HEK293 (cell line): ENCODE data around the gene SEMA4D.

Source experiments
- CTCF ChIA-PET: fragments of 350-600 bp; formaldehyde crosslinking; extraction: SDS; loops from one replicate; lab custom pipeline; 2021; ENCODE audit warnings: antibody characterized with exemption; lab: Yijun Ruan, JAX
- POLR2A ChIA-PET: fragments of 300-600 bp; formaldehyde crosslinking; extraction: SDS; loops from one replicate; lab custom pipeline; 2020; ENCODE audit warnings: antibody characterized with exemption, inconsistent platforms; lab: Yijun Ruan, JAX
- H3K27ac ChIP-seq: fragments of 200-500 bp; sonication (Bioruptor generic); 2 replicates; pipeline ENCODE4 v1.5.1; 2014; ENCODE audit warnings: low read depth, low read length, control low read depth, inconsistent platforms; ENCODE audit errors: extremely low read depth
- H3K36me3 ChIP-seq, 2 experiments: fragments of 200-500 bp in 1 of 2; sonication (Bioruptor generic) in 1 of 2; 1 replicate in 1 of 2; 2 replicates in 1 of 2; pipeline ENCODE4 v1.5.1; 2014 to 2017; ENCODE audit warnings: inconsistent platforms in 2 of 2, low read length in 2 of 2; ENCODE audit not compliant: control insufficient read depth in 2 of 2, insufficient read depth in 1 of 2
- H3K4me1 ChIP-seq: fragments of 200-500 bp; sonication (Bioruptor generic); 2 replicates; pipeline ENCODE4 v1.5.1; 2014; ENCODE audit warnings: mild to moderate bottlenecking, low read length, inconsistent platforms; ENCODE audit not compliant: control insufficient read depth, insufficient read depth
- H3K4me3 ChIP-seq: 2 replicates; pipeline ENCODE4 v1.5.1; 2011; ENCODE audit warnings: low read depth, mild to moderate bottlenecking, control low read depth, low read length, moderate library complexity
- H3K9me3 ChIP-seq: fragments of 200-500 bp; sonication (Bioruptor generic); 2 replicates; pipeline ENCODE4 v1.5.1; 2014; ENCODE audit warnings: low read depth, low read length, inconsistent platforms; ENCODE audit not compliant: control insufficient read depth, insufficient read depth
- IKZF3 ChIP-seq: fragments of 450-650 bp; IDR thresholded peaks from 2 replicates; pipeline ENCODE4 v1.5.0; 2018; ENCODE audit warnings: missing biosample characterization, mild to moderate bottlenecking, missing genetic modification characterization, moderate library complexity
- KLF10 ChIP-seq: fragments of 450-650 bp; IDR thresholded peaks from 2 replicates; pipeline ENCODE4 v1.5.1; 2018; ENCODE audit warnings: missing biosample characterization, mild to moderate bottlenecking, missing genetic modification characterization
- KLF16 ChIP-seq: fragments of 450-650 bp; formaldehyde crosslinking; IDR thresholded peaks from 2 replicates; pipeline ENCODE4 v1.5.1; 2017; ENCODE audit warnings: missing biosample characterization, missing genetic modification characterization
- ZFP37 ChIP-seq: fragments of 450-650 bp; formaldehyde crosslinking; IDR thresholded peaks from 2 replicates; pipeline ENCODE4 v1.5.1; 2016; ENCODE audit warnings: missing biosample characterization, missing genetic modification characterization
- ZNF121 ChIP-seq: fragments of 450-650 bp; formaldehyde crosslinking; IDR thresholded peaks from 2 replicates; pipeline ENCODE4 v1.5.1; 2016; ENCODE audit warnings: missing biosample characterization, missing genetic modification characterization
- ZNF133 ChIP-seq: fragments of 450-650 bp; formaldehyde crosslinking; IDR thresholded peaks from 2 replicates; pipeline ENCODE4 v1.5.1; 2016; ENCODE audit warnings: missing biosample characterization, missing genetic modification characterization
- ZNF2 ChIP-seq: fragments of 450-650 bp; formaldehyde crosslinking; IDR thresholded peaks from 2 replicates; pipeline ENCODE4 v1.5.1; 2016; ENCODE audit warnings: missing biosample characterization, missing genetic modification characterization
- ZNF214 ChIP-seq: fragments of 450-650 bp; formaldehyde crosslinking; IDR thresholded peaks from 2 replicates; pipeline ENCODE4 v1.5.1; 2017; ENCODE audit warnings: missing biosample characterization, mild to moderate bottlenecking, missing genetic modification characterization, borderline replicate concordance
- ZNF24 ChIP-seq: fragments of 450-650 bp; formaldehyde crosslinking; IDR thresholded peaks from 2 replicates; pipeline ENCODE4 v1.5.1; 2016; ENCODE audit warnings: missing biosample characterization, missing genetic modification characterization
- ZNF311 ChIP-seq: fragments of 450-650 bp; formaldehyde crosslinking; IDR thresholded peaks from 2 replicates; pipeline ENCODE4 v1.5.1; 2017; ENCODE audit warnings: missing biosample characterization, missing genetic modification characterization, borderline replicate concordance
- ZNF366 ChIP-seq: fragments of 450-650 bp; formaldehyde crosslinking; conservative IDR thresholded peaks from 2 replicates; pipeline ENCODE4 v1.5.1; 2016; ENCODE audit warnings: missing biosample characterization, missing genetic modification characterization
- ZNF37A ChIP-seq: fragments of 450-650 bp; IDR thresholded peaks from 2 replicates; pipeline ENCODE4 v1.5.1; 2018; ENCODE audit warnings: missing biosample characterization, missing genetic modification characterization
- ZNF404 ChIP-seq: fragments of 450-650 bp; formaldehyde crosslinking; IDR thresholded peaks from 2 replicates; pipeline ENCODE4 v1.5.1; 2017; ENCODE audit warnings: missing biosample characterization, missing genetic modification characterization
- ZNF426 ChIP-seq: fragments of 450-650 bp; formaldehyde crosslinking; IDR thresholded peaks from 2 replicates; pipeline ENCODE4 v1.5.1; 2017; ENCODE audit warnings: missing biosample characterization, missing genetic modification characterization, mild to moderate bottlenecking, inconsistent platforms, moderate library complexity
- ZNF48 ChIP-seq: fragments of 450-650 bp; formaldehyde crosslinking; IDR thresholded peaks from 2 replicates; pipeline ENCODE4 v1.5.1; 2016; ENCODE audit warnings: missing biosample characterization, missing genetic modification characterization
- ZNF555 ChIP-seq: fragments of 450-650 bp; formaldehyde crosslinking; conservative IDR thresholded peaks from 2 replicates; pipeline ENCODE4 v1.5.1; 2017; ENCODE audit warnings: missing biosample characterization, mild to moderate bottlenecking, missing genetic modification characterization, inconsistent platforms
- ZNF610 ChIP-seq: fragments of 450-650 bp; formaldehyde crosslinking; IDR thresholded peaks from 2 replicates; pipeline ENCODE4 v1.5.1; 2016; ENCODE audit warnings: missing biosample characterization, missing genetic modification characterization, borderline replicate concordance
- ZNF629 ChIP-seq: fragments of 450-650 bp; formaldehyde crosslinking; IDR thresholded peaks from 2 replicates; pipeline ENCODE4 v1.5.1; 2017; ENCODE audit warnings: missing biosample characterization, missing genetic modification characterization
- ZNF76 ChIP-seq: fragments of 450-650 bp; formaldehyde crosslinking; IDR thresholded peaks from 2 replicates; pipeline ENCODE4; 2016; ENCODE audit warnings: low read depth, missing biosample characterization, missing genetic modification characterization, borderline replicate concordance
- ZNF785 ChIP-seq: fragments of 450-650 bp; formaldehyde crosslinking; IDR thresholded peaks from 2 replicates; pipeline ENCODE4 v1.5.1; 2016; ENCODE audit warnings: missing biosample characterization, missing genetic modification characterization
- ZNF837 ChIP-seq: fragments of 450-650 bp; formaldehyde crosslinking; IDR thresholded peaks from 2 replicates; pipeline ENCODE4 v1.5.1; 2016; ENCODE audit warnings: missing biosample characterization, missing genetic modification characterization
- TF ChIP-seq, protein P1 (sequence below): fragments of 450-650 bp; formaldehyde crosslinking; IDR thresholded peaks from 2 replicates; pipeline ENCODE4 v1.5.1; 2016; ENCODE audit warnings: missing biosample characterization, missing genetic modification characterization, low read depth
- TF ChIP-seq, protein P2 (sequence below): fragments of 450-650 bp; formaldehyde crosslinking; IDR thresholded peaks from 2 replicates; pipeline ENCODE4 v1.5.1; 2016; ENCODE audit warnings: missing biosample characterization, missing genetic modification characterization
- TF ChIP-seq, protein P3 (sequence below): fragments of 450-650 bp; formaldehyde crosslinking; conservative IDR thresholded peaks from 2 replicates; pipeline ENCODE4 v1.5.1; 2016; ENCODE audit warnings: low read depth, missing biosample characterization, missing genetic modification characterization
- TF ChIP-seq, protein P4 (sequence below): fragments of 450-650 bp; formaldehyde crosslinking; IDR thresholded peaks from 2 replicates; pipeline ENCODE4 v1.5.1; 2016; ENCODE audit warnings: missing biosample characterization, missing genetic modification characterization
- TF ChIP-seq, protein P5 (sequence below): fragments of 450-650 bp; formaldehyde crosslinking; IDR thresholded peaks from 2 replicates; pipeline ENCODE4 v1.5.1; 2016; ENCODE audit warnings: missing biosample characterization, missing genetic modification characterization

The SEMA4D gene

GRCh38 chr9:89513837-89514236 lies 15.9 kb upstream of the SEMA4D start:
- CTCF ChIA-PET: no interaction called here
- Histone ChIP-seq H3K27ac (no peak overlapping the region), H3K4me3 (no peak overlapping the region), H3K36me3 (no peaks in the 10 kb centered on the region), H3K9me3 (no peaks in the 10 kb centered on the region), H3K4me1 (no peaks in the 10 kb centered on the region)
- TF ChIP-seq ZNF555 (tag by site-specific recombination): no peak
- no peak for TF ChIP-seq KLF16
- no peak for TF ChIP-seq ZNF610 (tag by site-specific recombination)
- TF ChIP-seq ZNF311 (tag by site-specific recombination): no peak
- TF ChIP-seq, protein P1, sequence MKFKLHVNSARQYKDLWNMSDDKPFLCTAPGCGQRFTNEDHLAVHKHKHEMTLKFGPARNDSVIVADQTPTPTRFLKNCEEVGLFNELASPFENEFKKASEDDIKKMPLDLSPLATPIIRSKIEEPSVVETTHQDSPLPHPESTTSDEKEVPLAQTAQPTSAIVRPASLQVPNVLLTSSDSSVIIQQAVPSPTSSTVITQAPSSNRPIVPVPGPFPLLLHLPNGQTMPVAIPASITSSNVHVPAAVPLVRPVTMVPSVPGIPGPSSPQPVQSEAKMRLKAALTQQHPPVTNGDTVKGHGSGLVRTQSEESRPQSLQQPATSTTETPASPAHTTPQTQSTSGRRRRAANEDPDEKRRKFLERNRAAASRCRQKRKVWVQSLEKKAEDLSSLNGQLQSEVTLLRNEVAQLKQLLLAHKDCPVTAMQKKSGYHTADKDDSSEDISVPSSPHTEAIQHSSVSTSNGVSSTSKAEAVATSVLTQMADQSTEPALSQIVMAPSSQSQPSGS (tag by site-specific recombination): no peak
- TF ChIP-seq ZNF404 (tag by site-specific recombination): no peak
- no peak for TF ChIP-seq ZNF76
- TF ChIP-seq, protein P2, sequence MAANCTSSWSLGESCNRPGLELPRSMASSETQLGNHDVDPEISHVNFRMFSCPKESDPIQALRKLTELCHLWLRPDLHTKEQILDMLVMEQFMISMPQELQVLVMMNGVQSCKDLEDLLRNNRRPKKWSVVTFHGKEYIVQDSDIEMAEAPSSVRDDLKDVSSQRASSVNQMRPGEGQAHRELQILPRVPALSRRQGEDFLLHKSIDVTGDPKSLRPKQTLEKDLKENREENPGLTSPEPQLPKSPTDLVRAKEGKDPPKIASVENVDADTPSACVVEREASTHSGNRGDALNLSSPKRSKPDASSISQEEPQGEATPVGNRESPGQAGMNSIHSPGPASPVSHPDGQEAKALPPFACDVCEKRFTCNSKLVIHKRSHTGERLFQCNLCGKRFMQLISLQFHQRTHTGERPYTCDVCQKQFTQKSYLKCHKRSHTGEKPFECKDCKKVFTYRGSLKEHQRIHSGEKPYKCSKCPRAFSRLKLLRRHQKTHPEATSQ (tag by site-specific recombination): no peak
- TF ChIP-seq IKZF3 (tag by site-specific recombination): no peak
- no peak for TF ChIP-seq ZNF133
- no peak for TF ChIP-seq ZNF37A
- no peak for TF ChIP-seq ZFP37 (tag by site-specific recombination)
- TF ChIP-seq, protein P3, sequence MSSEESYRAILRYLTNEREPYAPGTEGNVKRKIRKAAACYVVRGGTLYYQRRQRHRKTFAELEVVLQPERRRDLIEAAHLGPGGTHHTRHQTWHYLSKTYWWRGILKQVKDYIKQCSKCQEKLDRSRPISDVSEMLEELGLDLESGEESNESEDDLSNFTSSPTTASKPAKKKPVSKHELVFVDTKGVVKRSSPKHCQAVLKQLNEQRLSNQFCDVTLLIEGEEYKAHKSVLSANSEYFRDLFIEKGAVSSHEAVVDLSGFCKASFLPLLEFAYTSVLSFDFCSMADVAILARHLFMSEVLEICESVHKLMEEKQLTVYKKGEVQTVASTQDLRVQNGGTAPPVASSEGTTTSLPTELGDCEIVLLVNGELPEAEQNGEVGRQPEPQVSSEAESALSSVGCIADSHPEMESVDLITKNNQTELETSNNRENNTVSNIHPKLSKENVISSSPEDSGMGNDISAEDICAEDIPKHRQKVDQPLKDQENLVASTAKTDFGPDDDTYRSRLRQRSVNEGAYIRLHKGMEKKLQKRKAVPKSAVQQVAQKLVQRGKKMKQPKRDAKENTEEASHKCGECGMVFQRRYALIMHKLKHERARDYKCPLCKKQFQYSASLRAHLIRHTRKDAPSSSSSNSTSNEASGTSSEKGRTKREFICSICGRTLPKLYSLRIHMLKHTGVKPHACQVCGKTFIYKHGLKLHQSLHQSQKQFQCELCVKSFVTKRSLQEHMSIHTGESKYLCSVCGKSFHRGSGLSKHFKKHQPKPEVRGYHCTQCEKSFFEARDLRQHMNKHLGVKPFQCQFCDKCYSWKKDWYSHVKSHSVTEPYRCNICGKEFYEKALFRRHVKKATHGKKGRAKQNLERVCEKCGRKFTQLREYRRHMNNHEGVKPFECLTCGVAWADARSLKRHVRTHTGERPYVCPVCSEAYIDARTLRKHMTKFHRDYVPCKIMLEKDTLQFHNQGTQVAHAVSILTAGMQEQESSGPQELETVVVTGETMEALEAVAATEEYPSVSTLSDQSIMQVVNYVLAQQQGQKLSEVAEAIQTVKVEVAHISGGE (tag by site-specific recombination): no peak
- no peak for TF ChIP-seq ZNF837
- POLR2A ChIA-PET: no interaction called here

DNA sequence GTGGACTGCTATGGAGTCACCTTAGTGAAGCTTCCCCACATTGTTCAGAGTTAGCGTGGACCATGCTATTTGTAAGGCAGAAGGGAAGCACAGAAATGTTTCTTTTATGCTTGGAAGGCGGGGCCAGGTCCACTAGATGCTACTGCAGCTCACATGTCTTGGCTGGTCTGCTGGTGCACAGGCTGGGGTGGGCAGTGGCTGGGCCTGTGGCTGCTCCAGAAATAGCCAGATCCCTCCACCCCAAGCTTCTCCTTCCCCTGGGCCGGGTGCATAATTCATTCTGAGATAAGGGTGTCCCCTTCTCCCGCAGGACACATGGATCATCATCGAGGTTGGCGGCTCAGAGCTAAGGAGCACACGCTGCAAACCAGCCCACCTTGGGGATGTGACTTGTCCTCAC lies 14.5 kb upstream of the SEMA4D start:
- Histone ChIP-seq H3K9me3 (no peaks in the 10 kb centered on the region), H3K4me3 (no peak overlapping the region), H3K4me1 (no peaks in the 10 kb centered on the region), H3K27ac (no peak overlapping the region), H3K36me3 (no peaks in the 10 kb centered on the region)
- ChIA-PET CTCF (interaction anchor here (0.5 kb wide), 1 partner anchor 155 kb away, joined by 3 read pairs; no protein-coding TSS in a partner anchor), POLR2A (no interaction called here)
- TF ChIP-seq ZNF121 (tag by site-specific recombination) (no peak), KLF10 (tag by site-specific recombination) (no peak), ZNF629 (tag by site-specific recombination) (no peak), ZNF214 (no peak), ZNF426 (tag by site-specific recombination) (no peak), IKZF3 (tag by site-specific recombination) (no peak), ZNF24 (no peak), ZNF48 (no peak), ZNF2 (tag by site-specific recombination) (no peak), ZNF785 (tag by site-specific recombination) (no peak), ZNF366 (tag by site-specific recombination) (no peak)
- TF ChIP-seq, protein P4, sequence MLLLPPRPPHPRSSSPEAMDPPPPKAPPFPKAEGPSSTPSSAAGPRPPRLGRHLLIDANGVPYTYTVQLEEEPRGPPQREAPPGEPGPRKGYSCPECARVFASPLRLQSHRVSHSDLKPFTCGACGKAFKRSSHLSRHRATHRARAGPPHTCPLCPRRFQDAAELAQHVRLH: no peak
- TF ChIP-seq, protein P5, sequence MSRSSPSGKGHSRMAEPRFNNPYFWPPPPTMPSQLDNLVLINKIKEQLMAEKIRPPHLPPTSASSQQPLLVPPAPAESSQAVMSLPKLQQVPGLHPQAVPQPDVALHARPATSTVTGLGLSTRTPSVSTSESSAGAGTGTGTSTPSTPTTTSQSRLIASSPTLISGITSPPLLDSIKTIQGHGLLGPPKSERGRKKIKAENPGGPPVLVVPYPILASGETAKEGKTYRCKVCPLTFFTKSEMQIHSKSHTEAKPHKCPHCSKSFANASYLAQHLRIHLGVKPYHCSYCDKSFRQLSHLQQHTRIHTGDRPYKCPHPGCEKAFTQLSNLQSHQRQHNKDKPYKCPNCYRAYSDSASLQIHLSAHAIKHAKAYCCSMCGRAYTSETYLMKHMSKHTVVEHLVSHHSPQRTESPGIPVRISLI: no peak
